ENCODE results near the gene DCTN3. TPM values are rescaled to one million over a fixed set of nuclear protein-coding genes. Genes with fewer than 3 reads are reported as not detected.

The DCTN3 gene
- total and polyA plus RNA-seq, 9 of the 15 experiments (the other 6 are each of a cell fraction or from before 2014, with no cell fraction given), result 11.0 to 51.0 (median 41.9) TPM

DNA sequence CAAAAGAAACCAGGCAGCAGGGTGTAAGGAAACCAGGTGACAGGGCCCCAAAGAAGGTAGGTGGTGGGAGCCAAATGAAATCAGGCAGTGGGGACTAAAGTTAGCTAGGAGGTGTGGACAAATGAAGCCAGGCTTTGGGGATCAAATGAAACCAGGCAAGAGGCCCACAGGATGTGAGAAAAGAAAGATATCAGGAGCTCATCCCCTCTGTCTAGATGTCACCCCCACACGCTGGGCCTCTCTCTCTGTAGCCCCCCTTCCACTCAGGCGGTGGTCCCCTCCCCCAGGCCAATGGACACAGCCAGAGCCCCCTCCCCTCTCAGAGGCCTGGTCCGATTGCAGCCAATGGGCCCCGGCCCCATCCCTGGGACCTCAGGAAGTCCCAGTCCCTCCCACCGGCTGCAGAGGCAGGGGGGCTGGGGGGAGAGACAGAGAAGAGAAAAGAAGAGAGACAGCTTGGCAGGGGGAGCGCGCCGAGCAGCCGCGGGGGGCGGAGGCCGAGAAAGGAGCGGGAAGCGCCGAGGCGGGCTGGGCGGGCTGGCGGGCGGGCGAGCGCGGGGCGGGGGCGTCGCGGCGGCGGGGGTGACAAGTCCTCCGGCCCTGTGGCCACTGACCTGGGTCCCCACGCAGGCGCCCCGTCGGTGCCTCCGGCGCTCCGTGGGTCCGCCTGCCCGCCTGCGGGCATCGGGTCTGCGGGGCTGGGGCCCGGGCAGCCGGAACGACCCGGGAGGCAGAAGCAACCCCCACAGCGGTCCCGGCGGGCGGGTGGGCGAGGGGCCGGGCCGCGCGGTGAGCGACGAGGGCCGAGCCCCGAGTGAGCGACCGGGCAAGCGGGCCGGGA lies 42.7 kb downstream of the DCTN3 start:
- 0% methylated on average over 4 of the region's 62 CpGs for WGBS (ENCODE audit: insufficient coverage, low coverage, missing lambda C conversion rate)
- H3K4me3 ChIP-seq, result no peak overlapping the region
- peaks cover 0 to 7% of the 10 kb centered on the region in 2 experiments; a peak in 2 of 5 replicates for H3K4me1 ChIP-seq (replicated peaks in 1 of 2; ENCODE audit: control insufficient read depth in 2 of 2, insufficient read depth in 2 of 2, low read length in 2 of 2)
- in situ Hi-C loops (cut with MboI) (no loop called here), intact Hi-C loops (cut with micrococcal nuclease) (no loop called here)
- H3K4me2 ChIP-seq (ENCODE audit: insufficient read depth, low read length), result no peak overlapping the region
- TF ChIP-seq, protein P1, sequence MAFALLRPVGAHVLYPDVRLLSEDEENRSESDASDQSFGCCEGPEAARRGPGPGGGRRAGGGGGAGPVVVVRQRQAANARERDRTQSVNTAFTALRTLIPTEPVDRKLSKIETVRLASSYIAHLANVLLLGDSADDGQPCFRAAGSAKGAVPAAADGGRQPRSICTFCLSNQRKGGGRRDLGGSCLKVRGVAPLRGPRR (CRISPR knock-in tag; IDR thresholded peaks at IDR 0.05), result no peak
- TF ChIP-seq, protein P2, sequence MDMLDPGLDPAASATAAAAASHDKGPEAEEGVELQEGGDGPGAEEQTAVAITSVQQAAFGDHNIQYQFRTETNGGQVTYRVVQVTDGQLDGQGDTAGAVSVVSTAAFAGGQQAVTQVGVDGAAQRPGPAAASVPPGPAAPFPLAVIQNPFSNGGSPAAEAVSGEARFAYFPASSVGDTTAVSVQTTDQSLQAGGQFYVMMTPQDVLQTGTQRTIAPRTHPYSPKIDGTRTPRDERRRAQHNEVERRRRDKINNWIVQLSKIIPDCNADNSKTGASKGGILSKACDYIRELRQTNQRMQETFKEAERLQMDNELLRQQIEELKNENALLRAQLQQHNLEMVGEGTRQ (CRISPR knock-in tag; IDR thresholded peaks at IDR 0.05), result no peak
- TF ChIP-seq GTF2B (IDR thresholded peaks at IDR 0.05; ENCODE audit: extremely low read depth, insufficient read length) (no peak), SMARCE1 (IDR thresholded peaks at IDR 0.05) (no peak), PHB (CRISPR knock-in tag; IDR thresholded peaks at IDR 0.05) (no peak)
- TF ChIP-seq, protein P3, sequence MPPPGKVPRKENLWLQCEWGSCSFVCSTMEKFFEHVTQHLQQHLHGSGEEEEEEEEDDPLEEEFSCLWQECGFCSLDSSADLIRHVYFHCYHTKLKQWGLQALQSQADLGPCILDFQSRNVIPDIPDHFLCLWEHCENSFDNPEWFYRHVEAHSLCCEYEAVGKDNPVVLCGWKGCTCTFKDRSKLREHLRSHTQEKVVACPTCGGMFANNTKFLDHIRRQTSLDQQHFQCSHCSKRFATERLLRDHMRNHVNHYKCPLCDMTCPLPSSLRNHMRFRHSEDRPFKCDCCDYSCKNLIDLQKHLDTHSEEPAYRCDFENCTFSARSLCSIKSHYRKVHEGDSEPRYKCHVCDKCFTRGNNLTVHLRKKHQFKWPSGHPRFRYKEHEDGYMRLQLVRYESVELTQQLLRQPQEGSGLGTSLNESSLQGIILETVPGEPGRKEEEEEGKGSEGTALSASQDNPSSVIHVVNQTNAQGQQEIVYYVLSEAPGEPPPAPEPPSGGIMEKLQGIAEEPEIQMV (tag; conservative IDR thresholded peaks at IDR 0.05; ENCODE audit: low read depth), result no peak
- CTCF ChIA-PET (ENCODE audit: low intra/inter-chr PET ratio), result no interaction called here
- DNase-seq (ENCODE audit: extremely low read depth in 1 of 4, low spot score in 3 of 4) (peak in 2 of 4 experiments; percentile 31 to 32), ATAC-seq (no peak), FAIRE-seq (no peak)
- H3K79me2 ChIP-seq (ENCODE audit: control insufficient read depth, insufficient read depth, low read length), result no peaks in the 10 kb centered on the region
- no peaks in the 10 kb centered on the region for H3K9me1 ChIP-seq (ENCODE audit: control insufficient read depth, insufficient read depth, low read length)
- H3K27ac ChIP-seq (ENCODE audit: extremely low read depth, low read depth, low read length), result no peak overlapping the region
- no peak overlapping the region for H3K9ac ChIP-seq (ENCODE audit: insufficient read depth in 1 of 2, low read depth in 2 of 2, low read length in 2 of 2)
- peaks cover 11 to 66% of the 10 kb centered on the region in 2 experiments; a peak in 4 of 5 replicates for H3K27me3 ChIP-seq (ENCODE audit: control insufficient read depth in 2 of 2, insufficient read depth in 2 of 2, low read length in 2 of 2)
- no peaks in the 10 kb centered on the region for H3K9me3 ChIP-seq (replicated peaks; ENCODE audit: control insufficient read depth, insufficient read depth, low read depth, low read length)
- no peaks in the 10 kb centered on the region for H3K36me3 ChIP-seq (ENCODE audit: control insufficient read depth, insufficient read depth, low read length)
- POLR2A ChIA-PET, result no interaction called here
- peaks cover 4% of the 10 kb centered on the region for H4K20me1 ChIP-seq (replicated peaks; ENCODE audit: control insufficient read depth, insufficient read depth, low read length)
- no TSS peak for BruUV-seq (replicated peaks)
- H2AFZ ChIP-seq (ENCODE audit: low read depth, low read length), result no peak overlapping the region

All from K562 (cell line).